A673 (cell line): ENCODE results near the gene GATB. TPM values are rescaled to one million over a fixed set of nuclear protein-coding genes. Genes with fewer than 3 reads are reported as not detected.

ENCODE experiments used
- BruUV-seq: library from RNA; stranded (reverse); fragments of 400-500 nt; replicated peaks from 2 replicates; lab custom pipeline; 2021; lab: Mats Ljungman, UMichigan
- CTCF ChIA-PET: fragments of 300-600 bp; sonication (Branson Sonifier 250); formaldehyde crosslinking; loops from one replicate; lab custom pipeline; 2022; ENCODE audit warnings: antibody characterized with exemption; lab: Charles Lee
- POLR2A ChIA-PET: fragments of 300-600 bp; sonication (Branson Sonifier 250); formaldehyde crosslinking; loops from one replicate; lab custom pipeline; 2022; ENCODE audit warnings: antibody characterized with exemption; ENCODE audit not compliant: low non-redundant PET; lab: Charles Lee
- DNase-seq: peaks from one replicate; pipeline ENCODE4 v3.0.0-alpha.2; 2015; ENCODE audit warnings: low spot score
- H3K27ac ChIP-seq: fragments of 200-600 bp; sonication (generic); 2 replicates; pipeline ENCODE4 v1.5.1; 2016; ENCODE audit warnings: mixed run types, low read depth, mild to moderate bottlenecking, mixed read lengths, antibody characterized with exemption, low read length; ENCODE audit not compliant: poor library complexity, severe bottlenecking
- H3K27me3 ChIP-seq: fragments of 200-600 bp; sonication (generic); replicated peaks from 2 replicates; pipeline ENCODE4 v1.6.1; 2017; ENCODE audit warnings: mixed run types, low read depth, mild to moderate bottlenecking, mixed read lengths, antibody characterized with exemption, low read length; ENCODE audit not compliant: insufficient read depth, poor library complexity
- H3K36me3 ChIP-seq: fragments of 200-600 bp; sonication (generic); 2 replicates; pipeline ENCODE4 v1.6.1; 2016; ENCODE audit warnings: mixed run types, mild to moderate bottlenecking, mixed read lengths, antibody characterized with exemption, low read length; ENCODE audit not compliant: insufficient read depth, poor library complexity, severe bottlenecking
- H3K4me1 ChIP-seq: fragments of 200-600 bp; sonication (generic); 2 replicates; pipeline ENCODE4 v1.6.1; 2017; ENCODE audit warnings: mixed run types, mild to moderate bottlenecking, mixed read lengths, antibody characterized with exemption, low read length; ENCODE audit not compliant: insufficient read depth, poor library complexity, severe bottlenecking
- H3K4me3 ChIP-seq: fragments of 200-600 bp; sonication (generic); 2 replicates; pipeline ENCODE4 v1.5.1; 2016; ENCODE audit warnings: low read depth, mixed run types, mild to moderate bottlenecking, mixed read lengths, low read length; ENCODE audit not compliant: poor library complexity, severe bottlenecking
- H3K9me3 ChIP-seq: fragments of 200-600 bp; sonication (generic); 2 replicates; pipeline ENCODE4 v1.6.1; 2016; ENCODE audit warnings: mixed run types, low read depth, mild to moderate bottlenecking, mixed read lengths, antibody characterized with exemption, low read length; ENCODE audit not compliant: poor library complexity, severe bottlenecking
- EZH2 ChIP-seq: fragments of 200-600 bp; sonication (generic); IDR thresholded peaks from 2 replicates; pipeline ENCODE4 v1.6.1; 2017; ENCODE audit warnings: borderline replicate concordance, low read depth, mild to moderate bottlenecking, mixed read lengths, antibody characterized with exemption, low read length; ENCODE audit not compliant: poor library complexity, severe bottlenecking
- intact Hi-C: fragments of 100-400 bp; cut with micrococcal nuclease; formaldehyde crosslinking; loops from one replicate; pipeline ENCODE4 v1.10.0; 2022; ENCODE audit not compliant: unreplicated experiment
- total RNA-seq: library from RNA; stranded (reverse); gene quantifications from 2 replicates; pipeline ENCODE4 v1.2.3, GENCODE V29; 2021
- TF ChIP-seq, protein P1 (sequence below): fragments of 300-800, 200-600 bp; sonication (generic); conservative IDR thresholded peaks from 2 replicates; pipeline ENCODE4 v1.5.1; 2017; ENCODE audit warnings: low read depth, mild to moderate bottlenecking, antibody characterized with exemption, low read length, moderate library complexity, mixed read lengths

GATB gene
- total RNA-seq, 1 experiment from 2014 or later, result 23.8 TPM

DNA sequence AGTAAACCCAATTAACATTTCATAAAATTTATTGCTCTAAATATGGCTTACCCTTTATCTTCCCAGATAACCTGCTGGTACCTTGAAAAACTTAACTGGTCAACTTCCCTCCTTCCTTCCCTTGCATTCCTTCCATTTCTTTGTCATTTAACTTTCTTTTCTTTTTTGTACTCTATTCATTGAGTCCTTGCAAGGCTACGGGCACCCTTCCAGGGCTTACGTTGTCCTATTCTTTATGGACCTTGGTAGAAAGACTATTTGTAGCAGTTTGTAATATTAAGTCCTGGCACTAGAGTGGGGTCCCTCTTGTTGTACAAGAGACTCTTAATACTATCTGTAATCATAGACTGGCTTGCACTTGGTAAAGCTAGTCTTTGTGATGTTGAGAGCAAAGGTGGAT, 8.0 kb upstream of the GATB start:
- Histone ChIP-seq H3K27me3 (peaks cover 40% of the 10 kb centered on the region), H3K36me3 (no peaks in the 10 kb centered on the region), H3K9me3 (no peaks in the 10 kb centered on the region), H3K27ac (no peak overlapping the region), H3K4me3 (no peak overlapping the region), H3K4me1 (no peaks in the 10 kb centered on the region)
- BruUV-seq, result no TSS peak
- POLR2A ChIA-PET, result no interaction called here
- intact Hi-C loops, result no loop called here
- TF ChIP-seq, protein P1, sequence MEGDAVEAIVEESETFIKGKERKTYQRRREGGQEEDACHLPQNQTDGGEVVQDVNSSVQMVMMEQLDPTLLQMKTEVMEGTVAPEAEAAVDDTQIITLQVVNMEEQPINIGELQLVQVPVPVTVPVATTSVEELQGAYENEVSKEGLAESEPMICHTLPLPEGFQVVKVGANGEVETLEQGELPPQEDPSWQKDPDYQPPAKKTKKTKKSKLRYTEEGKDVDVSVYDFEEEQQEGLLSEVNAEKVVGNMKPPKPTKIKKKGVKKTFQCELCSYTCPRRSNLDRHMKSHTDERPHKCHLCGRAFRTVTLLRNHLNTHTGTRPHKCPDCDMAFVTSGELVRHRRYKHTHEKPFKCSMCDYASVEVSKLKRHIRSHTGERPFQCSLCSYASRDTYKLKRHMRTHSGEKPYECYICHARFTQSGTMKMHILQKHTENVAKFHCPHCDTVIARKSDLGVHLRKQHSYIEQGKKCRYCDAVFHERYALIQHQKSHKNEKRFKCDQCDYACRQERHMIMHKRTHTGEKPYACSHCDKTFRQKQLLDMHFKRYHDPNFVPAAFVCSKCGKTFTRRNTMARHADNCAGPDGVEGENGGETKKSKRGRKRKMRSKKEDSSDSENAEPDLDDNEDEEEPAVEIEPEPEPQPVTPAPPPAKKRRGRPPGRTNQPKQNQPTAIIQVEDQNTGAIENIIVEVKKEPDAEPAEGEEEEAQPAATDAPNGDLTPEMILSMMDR, result no peak
- TF ChIP-seq EZH2, result no peak
- CTCF ChIA-PET, result no interaction called here
- no peak for DNase-seq

DNA sequence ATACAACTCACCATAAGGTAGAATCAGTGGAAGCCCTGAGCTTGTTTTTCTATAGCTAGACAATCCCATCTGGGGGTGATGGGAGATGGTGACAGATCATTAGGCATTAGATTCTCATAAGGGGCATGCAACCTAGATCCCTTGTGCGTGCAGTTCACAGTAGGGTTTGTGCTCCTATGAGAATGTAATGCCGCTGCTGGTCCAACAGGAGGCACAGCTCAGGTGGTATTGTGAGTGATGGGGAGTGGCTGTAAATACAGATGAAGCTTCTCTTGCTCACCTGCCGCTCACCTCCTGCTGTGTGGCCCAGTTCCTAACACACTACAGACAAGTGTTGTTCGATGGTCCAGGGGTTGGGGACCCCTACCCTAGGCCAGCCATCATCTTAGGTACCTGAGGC, 5.9 kb upstream of the GATB start:
- intact Hi-C loops, result no loop called here
- TF ChIP-seq, protein P1, result no peak
- TF ChIP-seq EZH2, result no peak
- ChIA-PET CTCF (no interaction called here), POLR2A (no interaction called here)
- H3K36me3 ChIP-seq, result no peaks in the 10 kb centered on the region
- DNase-seq, result no peak
- H3K9me3 ChIP-seq, result no peaks in the 10 kb centered on the region
- no peaks in the 10 kb centered on the region for H3K4me1 ChIP-seq
- peaks cover 28% of the 10 kb centered on the region for H3K27me3 ChIP-seq
- H3K27ac ChIP-seq, result no peak overlapping the region
- H3K4me3 ChIP-seq, result no peak overlapping the region
- BruUV-seq, result no TSS peak

DNA sequence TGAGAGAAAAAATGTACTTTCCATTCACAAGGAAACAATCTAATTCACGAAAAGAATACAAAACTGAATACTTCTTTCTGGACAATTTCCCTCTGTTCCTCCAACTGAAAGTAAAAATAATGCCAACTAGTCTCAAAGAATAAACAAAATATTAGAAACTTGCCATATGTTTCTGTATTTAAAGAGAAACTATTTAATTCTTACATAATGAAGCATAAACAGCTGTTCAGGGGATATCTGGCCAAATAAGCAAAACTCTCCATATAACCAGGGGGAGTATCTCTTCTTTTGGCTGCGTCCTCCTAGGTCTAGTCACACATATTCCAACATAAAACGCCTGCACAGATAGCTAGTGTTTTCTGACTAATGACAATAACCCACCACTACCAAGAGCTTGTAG, 805 bp downstream of the GATB start:
- no peak for TF ChIP-seq EZH2
- H3K4me3 ChIP-seq, result peak overlapping the region; percentile 80
- H3K9me3 ChIP-seq, result no peaks in the 10 kb centered on the region
- no peak for DNase-seq
- intact Hi-C loops, result no loop called here
- ChIA-PET CTCF (no interaction called here), POLR2A (interaction anchor here (0.6 kb wide), 1 partner anchor 232 kb away, joined by 4 read pairs; no protein-coding TSS in a partner anchor)
- no TSS peak for BruUV-seq
- H3K36me3 ChIP-seq, result no peaks in the 10 kb centered on the region
- H3K4me1 ChIP-seq, result peaks cover 6% of the 10 kb centered on the region
- no peak overlapping the region for H3K27ac ChIP-seq
- peaks cover 8% of the 10 kb centered on the region for H3K27me3 ChIP-seq

DNA sequence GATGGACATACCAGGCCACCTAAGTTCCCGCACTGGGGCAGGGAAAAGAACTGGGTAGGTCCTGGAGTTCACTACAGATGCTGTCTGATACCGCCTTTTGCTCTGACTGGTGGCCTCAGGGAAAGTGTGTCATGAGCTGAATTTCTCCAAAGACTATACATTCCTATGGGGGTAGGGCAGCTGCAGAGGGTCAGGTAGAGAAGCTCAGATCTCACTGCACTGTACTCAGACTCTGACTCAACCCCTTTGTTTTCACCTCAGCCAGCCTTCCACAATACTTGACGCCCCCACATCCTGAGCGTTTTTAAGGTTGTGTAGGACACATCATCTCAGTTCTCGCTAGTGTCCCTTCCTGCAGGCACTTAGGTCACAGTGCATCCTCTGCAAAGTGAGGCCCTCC, 7.8 kb downstream of the GATB start:
- no peaks in the 10 kb centered on the region for H3K36me3 ChIP-seq
- no peaks in the 10 kb centered on the region for H3K27me3 ChIP-seq
- no TSS peak for BruUV-seq
- H3K4me3 ChIP-seq, result no peak overlapping the region
- intact Hi-C loops, result no loop called here
- TF ChIP-seq, protein P1, result no peak
- no peak for TF ChIP-seq EZH2
- no peaks in the 10 kb centered on the region for H3K9me3 ChIP-seq
- ChIA-PET CTCF (no interaction called here), POLR2A (no interaction called here)
- no peak for DNase-seq
- no peak overlapping the region for H3K27ac ChIP-seq
- no peaks in the 10 kb centered on the region for H3K4me1 ChIP-seq
